NCI-H2029 treated with DMSO at 0.1 percent for 48 hours (cell line): ENCODE measurements around the gene SPEN.
"Not testable (repeated sequence)": the region's sequence is repeated elsewhere in the genome, so short reads cannot be mapped to it uniquely, and the experiment has no call there.

ENCODE experiments used
- DNase-seq: peaks from one replicate; lab custom pipeline; 2025; lab: John Stamatoyannopoulos, UW

Gene SPEN

DNA sequence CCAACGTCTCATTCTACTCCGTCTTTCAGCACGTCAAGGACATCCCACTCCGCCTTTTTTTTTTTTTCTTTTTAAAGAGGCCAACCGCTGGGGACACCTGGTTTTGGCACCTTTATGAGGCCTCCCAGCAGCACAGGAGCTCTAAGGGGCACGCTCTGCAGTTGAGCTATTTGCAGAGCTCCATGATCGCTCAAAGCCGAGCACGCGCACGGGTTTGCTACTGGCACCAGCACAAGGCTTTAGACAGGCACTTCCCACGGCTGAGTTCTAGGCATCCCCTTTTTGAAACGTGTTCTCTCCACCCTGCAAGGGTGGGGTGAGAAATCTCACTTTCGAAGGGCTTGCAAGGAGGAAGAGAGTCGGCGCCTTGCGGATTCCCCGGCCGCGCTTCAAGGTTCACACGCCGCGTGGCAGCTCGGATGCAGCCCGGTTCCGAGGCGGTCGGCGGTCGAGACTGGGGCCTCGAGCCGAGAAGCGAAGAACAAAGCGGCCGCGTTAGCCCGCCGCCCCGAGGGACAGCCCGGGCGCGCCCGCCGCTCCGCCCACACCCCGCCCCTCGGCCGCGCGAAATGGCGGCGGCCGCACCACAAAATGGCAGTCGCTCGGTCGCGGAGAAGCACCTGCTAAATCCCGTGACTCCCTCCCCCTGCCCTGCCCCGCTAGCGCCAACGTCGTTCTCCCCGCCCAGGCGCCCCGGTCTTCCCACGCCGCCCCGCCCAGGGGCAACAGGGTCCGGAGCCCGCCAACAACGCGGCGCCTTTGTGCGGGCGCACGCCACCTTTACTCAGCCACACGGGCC, 12.9 kb upstream of the SPEN start:
- peak; percentile 87 for DNase-seq

- DNase-seq = no peak
Measured at GRCh38 chr1:15835205-15835740, 12.2 kb upstream of the SPEN start.

DNA sequence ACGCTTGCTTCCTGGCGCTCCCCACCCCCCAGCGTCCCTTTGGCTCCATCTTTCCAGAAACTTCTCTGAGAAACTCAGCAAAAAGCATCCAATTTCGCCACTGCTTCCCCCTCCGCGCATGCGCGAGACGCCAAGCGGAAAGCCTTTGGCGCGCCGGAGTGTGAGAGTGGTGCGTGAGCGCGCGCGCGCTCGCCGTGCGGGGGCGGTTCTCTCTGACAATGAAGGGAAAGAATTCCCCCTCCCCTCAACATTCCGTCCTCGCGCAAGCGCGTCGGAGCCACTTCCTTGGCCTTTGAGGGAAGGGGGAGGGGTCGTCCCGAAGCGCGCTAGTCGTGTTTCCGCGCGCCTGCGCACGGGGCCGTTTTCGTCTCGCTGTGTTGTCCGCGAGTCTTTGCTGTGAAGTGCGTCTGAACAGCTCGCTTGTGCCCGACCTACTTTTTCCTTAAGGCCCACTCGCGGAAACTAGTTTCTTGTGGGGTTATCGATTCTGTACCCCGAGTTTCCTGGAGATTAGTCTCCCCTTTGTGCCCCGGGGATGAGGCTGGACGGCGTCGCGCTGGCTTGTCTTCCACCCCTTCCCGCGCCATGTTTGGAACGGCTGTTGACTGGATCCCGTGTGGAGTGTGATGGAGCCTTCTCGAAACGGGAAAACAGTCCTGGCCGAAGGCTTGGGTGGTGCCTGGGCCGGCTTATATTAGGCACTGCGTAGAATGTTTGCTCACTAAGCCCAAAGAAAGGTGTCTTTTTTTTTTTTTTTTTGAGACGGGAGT, 11.6 kb upstream of the SPEN start:
- peak; percentile 89 for DNase-seq

DNA sequence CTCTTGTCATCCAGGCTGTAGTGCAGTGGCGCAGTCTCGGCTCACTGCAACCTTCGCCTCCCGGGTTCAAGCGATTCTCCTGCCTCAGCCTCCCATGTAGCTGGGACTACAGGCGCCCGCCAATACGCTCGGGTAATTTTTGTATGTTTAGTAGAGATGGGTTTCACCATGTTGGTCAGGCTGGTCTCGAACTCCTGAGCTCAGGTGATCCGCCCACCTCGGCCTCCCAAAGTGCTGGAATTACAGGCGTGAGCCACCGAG, 11.1 kb upstream of the SPEN start:
- not testable (repeated sequence) for DNase-seq

DNA sequence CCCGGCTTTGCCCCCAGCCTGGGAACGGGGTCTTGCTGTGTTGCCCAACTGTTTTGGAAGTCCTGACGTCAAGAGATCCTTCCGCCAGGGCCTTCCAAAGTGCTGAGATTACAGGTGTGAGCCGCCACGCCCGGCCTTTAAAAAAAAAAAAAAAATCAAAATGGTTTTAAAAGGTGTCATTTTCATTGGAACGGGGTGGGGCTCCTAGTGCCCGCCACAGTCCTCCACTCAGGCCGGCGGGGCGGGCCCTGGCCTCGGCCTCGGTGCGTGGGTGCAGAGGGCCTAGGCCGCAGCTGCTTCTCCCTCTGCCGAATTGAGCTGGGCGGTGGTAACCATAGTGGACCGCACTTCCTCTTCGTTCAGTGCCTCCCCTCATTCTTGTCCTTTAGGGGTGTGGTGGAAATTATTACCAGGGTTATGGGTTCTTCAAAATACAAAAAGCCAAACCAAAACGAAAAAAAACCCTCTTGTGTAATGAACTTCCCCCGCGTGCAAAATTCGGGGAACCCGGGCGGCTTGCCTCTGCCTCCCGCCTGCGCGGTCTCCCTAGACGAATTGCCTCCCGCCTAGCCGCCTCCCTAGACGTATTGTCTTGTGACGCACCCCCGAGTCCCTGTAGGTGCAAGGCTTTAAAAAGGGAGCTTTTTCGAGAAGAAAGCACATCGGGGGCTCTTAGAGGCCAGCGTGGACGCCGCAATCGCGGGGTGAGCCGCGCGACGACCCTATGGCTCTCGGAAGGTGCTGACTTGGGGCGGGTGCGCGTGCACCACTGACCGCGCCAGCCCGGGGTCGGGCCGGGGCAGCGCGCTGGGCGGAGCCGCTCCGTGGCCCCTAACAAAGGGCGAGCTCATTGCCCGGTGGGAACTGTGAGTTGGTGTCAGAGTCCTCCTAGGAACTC, 10.5 kb upstream of the SPEN start:
- no peak for DNase-seq

- DNase-seq = no peak
Measured at GRCh38 chr1:15837931-15838330, 9.6 kb upstream of the SPEN start.

DNA sequence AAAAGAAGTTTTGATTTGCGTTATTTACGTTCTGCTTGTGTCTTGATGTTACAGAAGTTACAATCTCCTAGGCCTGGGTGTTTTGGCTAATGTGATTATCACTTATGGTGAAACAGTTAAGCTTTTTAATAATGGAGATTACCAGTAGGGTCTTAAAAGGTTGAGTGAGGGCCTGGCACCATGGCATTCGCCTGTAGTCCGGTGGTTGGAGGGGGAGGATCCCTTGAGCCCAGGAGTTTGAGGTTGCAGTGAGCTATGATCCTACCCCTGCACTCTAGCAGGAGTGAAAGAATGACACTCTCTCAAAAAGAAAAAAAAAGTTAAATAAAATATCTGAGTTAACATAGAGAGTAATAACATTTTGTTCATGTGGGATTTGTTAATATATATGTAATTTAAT, 8.8 kb upstream of the SPEN start:
- no peak for DNase-seq

DNA sequence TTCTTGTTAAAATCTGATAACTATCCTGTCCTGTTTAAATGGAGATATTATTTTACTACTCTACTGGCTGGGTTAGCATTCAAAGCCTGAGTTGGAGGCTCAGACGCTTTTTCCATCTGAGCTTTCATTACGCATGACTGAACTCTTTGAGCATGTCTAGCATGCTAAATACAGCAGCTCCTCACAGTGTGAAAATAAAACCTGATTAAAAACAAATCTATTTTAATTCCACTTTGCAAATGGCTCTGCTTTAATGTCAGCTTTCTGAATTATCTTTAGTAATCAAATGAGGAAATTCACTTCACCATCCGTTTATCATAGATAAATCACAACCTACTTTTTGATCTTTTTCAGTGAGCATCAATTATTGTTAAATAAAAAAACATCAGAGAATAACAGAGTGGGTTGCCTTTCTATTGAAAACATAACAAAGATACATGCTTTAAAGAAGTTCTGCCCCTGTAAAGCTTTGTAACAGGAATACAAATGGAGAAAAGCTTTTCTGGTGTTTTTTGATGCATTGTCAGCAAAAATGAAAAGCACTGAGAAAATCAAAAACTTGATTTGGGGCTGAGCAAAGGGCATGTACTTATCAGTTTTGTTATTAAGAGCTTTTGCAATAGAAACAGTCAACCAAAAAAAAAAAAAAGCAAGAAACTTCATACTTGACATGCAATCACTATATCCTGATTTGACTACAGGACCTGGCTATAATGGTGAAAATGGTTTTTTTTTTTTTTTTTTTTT, 3.5 kb upstream of the SPEN start:
- no peak for DNase-seq

DNA sequence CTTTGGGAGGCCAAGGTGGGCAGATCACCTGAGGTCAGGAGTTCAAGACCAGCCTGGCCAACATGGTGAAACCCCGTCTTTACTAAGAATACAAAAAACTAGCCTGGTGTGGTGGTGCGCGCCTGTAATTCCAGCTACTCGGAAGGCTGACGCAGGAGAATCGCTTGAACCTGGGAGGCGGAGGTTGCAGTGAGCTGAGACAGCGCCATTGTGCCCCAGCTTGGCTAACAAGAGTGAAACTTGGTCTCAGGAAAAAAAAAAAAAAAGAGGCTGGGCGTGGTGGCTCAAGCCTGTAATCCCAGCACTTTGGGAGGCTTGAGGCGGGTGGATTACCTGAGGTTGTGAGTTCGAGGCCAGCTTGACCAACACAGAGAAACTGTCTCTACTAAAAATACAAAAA, 1.5 kb upstream of the SPEN start:
- not testable (repeated sequence) for DNase-seq

DNA sequence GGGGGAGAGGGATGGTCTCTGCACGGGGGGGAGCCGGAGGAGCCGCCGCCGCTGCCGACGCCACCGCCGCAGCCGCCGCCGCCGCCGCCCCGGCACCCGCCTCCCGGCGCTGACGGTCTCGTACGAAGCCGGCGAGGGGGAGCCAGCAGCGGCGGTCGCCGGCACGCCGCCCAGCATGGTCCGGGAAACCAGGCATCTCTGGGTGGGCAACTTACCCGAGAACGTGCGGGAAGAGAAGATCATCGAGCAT, 311 bp downstream of the SPEN start:
- no peak for DNase-seq

GRCh38 chr1:15848143-15848928, 829 bp downstream of the SPEN start:
- DNase-seq = no peak

DNA sequence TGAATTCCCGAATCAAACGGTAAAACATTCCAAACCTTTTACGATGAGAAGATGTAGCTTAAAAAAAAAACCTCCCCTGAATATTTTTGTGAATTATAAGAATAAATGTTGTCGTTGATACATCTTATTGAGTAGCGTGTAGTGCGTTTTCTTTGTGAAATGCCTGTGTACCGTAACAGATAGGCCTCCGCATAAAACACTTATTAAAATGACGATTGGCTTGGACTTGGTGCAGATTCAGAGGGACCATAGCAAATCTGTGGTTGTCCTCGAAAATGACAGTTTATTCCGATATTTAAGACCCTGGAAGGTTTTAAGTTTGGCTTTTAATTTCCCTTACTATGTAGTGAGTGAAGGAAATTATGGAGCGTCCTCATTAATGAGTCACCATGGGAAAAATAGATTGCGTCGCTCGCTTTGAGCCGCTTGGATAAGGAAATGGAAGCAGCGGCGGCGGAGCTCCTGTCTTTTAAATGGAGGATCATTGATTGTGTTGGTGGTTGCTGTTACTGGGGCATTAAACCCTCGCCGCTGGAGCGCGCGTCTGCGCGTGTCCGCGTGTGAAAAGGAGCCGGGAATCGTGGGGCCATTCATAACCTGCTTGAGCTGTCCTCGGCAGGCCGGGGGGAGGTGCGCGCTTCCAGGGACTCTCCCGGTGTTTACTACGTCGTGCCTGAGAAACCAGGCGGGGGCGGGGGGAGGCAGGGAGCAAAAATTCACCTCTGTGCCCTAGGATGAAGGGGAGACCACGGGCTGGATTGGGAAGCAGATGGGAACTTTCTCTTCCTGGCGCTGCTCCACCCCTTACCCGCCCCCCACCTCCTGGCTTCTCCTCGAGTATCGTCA, 1.6 kb downstream of the SPEN start:
- peak; percentile 82 for DNase-seq

GRCh38 chr1:15849775-15850324, 2.3 kb downstream of the SPEN start:
- DNase-seq = peak; percentile 72

- no peak for DNase-seq
Measured at GRCh38 chr1:15850471-15851001, 3.0 kb downstream of the SPEN start.

GRCh38 chr1:15851210-15852035, 3.9 kb downstream of the SPEN start:
- DNase-seq = no peak

- peak; percentile 42 for DNase-seq
Measured at GRCh38 chr1:15852036-15852827, 4.7 kb downstream of the SPEN start.

GRCh38 chr1:15852828-15853302, 5.4 kb downstream of the SPEN start:
- no peak for DNase-seq

DNA sequence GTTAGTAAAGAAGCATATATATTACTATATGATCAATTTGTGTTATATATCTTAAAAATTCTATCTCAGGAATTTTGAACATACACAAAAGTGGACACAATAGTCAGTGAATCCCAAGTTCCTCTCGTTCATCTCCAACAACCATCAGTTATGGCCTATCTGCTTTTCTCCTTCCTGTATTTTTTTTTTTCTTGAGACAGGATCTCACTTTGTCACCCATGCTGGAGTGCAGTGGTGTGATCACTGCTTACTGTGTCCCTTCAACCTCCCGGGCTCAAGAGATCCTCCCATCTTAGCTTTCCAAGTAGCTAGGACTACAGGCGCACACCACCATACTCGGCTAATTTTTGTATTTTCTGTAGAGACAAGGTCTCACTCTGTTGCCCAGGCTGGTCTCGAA, 9.4 kb downstream of the SPEN start:
- no peak for DNase-seq
